Sigmoid colon (tissue), 7 donors: Measurements from ENCODE around the gene DDX39A. TPM values are rescaled to one million over a fixed set of nuclear protein-coding genes. Genes with fewer than 3 reads are reported as not detected.
"Not testable (repeated sequence)": the region's sequence is repeated elsewhere in the genome, so short reads cannot be mapped to it uniquely, and the experiment has no call there.

Experiments
- DNase-seq: peaks from one replicate; pipeline ENCODE4 v3.0.0-alpha.2; 2019
- H3K27ac ChIP-seq, 4 donors: fragments of 200-600 bp; sonication (generic); one replicate each; pipeline ENCODE4 v1.5.1; 2016 to 2019; ENCODE audit warnings: mild to moderate bottlenecking in 1 of 4
- H3K27me3 ChIP-seq, 3 donors: fragments of 200-600 bp; sonication (generic); one replicate each; pipeline ENCODE4 v1.5.1; 2019; ENCODE audit warnings: mild to moderate bottlenecking in 1 of 3
- H3K36me3 ChIP-seq, 4 donors: fragments of 200-600 bp; sonication (generic); one replicate each; pipeline ENCODE4 v1.5.1; 2016 to 2019
- H3K4me1 ChIP-seq, 4 donors: fragments of 200-600 bp; sonication (generic); one replicate each; pipeline ENCODE4 v1.5.1; 2017 to 2019
- H3K4me3 ChIP-seq, 4 donors: fragments of 200-600 bp; sonication (generic); one replicate each; pipeline ENCODE4 v1.5.1; 2017 to 2019; ENCODE audit warnings: mild to moderate bottlenecking in 2 of 4, moderate library complexity in 1 of 4
- H3K9me3 ChIP-seq, 4 donors: fragments of 200-600 bp in 3 of 4; sonication (generic) in 3 of 4; one replicate each; pipeline versions ENCODE4 v1.5.1 to v1.6.1; 2013 to 2019
- EP300 ChIP-seq, 4 donors: sonication (generic); formaldehyde crosslinking; IDR thresholded peaks; one replicate each; pipeline ENCODE4 v1.6.1; 2017; ENCODE audit warnings: antibody characterized with exemption in 4 of 4
- POLR2A ChIP-seq, 2 donors: fragments of 450-650 bp; IDR thresholded peaks; one replicate each; pipeline ENCODE4 v1.6.1; 2016; ENCODE audit warnings: antibody characterized with exemption in 2 of 2, mild to moderate bottlenecking in 2 of 2, moderate library complexity in 2 of 2
- POLR2AphosphoS5 ChIP-seq, 4 donors: sonication (generic); formaldehyde crosslinking; IDR thresholded peaks; one replicate each; pipeline ENCODE4 v1.6.1; 2017; ENCODE audit warnings: antibody characterized with exemption in 4 of 4
- WGBS, 2 donors: extraction: QIAGEN DNeasy Blood & Tissue Kit; methylation state at CpG; one replicate each; pipeline ENCODE4 v1.1.7; 2013; 5-methylcytosine and 5-hydroxymethylcytosine counted together
- intact Hi-C: fragments of 100-400 bp; cut with DNase I; formaldehyde crosslinking; loops from one replicate; pipeline ENCODE4 v1.15.1; 2023
- polyA plus RNA-seq, 3 donors: library from polyadenylated mRNA; stranded (reverse); fragments of 200-250 nt; gene quantifications; one replicate each; pipeline ENCODE4 v1.2.3, GENCODE V29; 2013
- total RNA-seq, 4 donors: library from RNA; depleted of rRNA; stranded (reverse); fragments of >200 nt; gene quantifications; one replicate each; pipeline ENCODE4 v1.1.0, GENCODE V29; 2016
- TF ChIP-seq, protein P1 (sequence below), 4 experiments: fragments of 450-650 bp in 3 of 4; fragments of 200-600 bp in 1 of 4; IDR thresholded peaks; one replicate each; pipeline ENCODE4 v1.5.1; 2016 to 2019; ENCODE audit warnings: antibody characterized with exemption in 4 of 4, mild to moderate bottlenecking in 3 of 4, moderate library complexity in 2 of 4
- donor health status: healthy with polysubstance abuse.
- donor health status: Bipolar disorder and iron deficiency.
- donor health status: healthy.

DDX39A gene
- total and polyA plus RNA-seq, 7 donors, result 37.8 to 161 (median 43.6) TPM

DNA sequence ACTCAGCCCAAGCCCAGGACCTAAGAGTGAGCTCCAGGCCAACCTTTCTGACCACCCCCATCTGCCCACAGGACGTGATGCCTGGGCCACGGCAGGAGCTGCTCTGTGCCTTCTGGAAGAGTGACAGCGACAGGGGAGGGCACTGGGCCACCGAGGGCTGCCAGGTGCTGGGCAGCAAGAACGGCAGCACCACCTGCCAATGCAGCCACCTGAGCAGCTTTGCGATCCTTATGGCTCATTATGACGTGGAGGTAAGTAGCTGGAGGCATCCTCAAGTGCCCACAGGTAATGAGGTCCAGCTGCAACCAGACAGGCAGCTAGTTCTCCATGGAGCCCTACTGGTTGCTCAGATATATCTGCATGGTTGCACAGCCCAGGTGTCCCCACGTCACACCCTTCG, 14.8 kb downstream of the DDX39A start:
- intact Hi-C loops, result loop anchor here (10.0 kb wide), 1 partner anchor 200 kb away; the partner anchor contains the start of gene ADGRL1
- DNase-seq, result no peak
- Histone ChIP-seq H3K36me3 (peaks cover 26 to 71% (median 45%) of the 10 kb centered on the region in 4 donors), H3K27me3 (no peaks in the 10 kb centered on the region), H3K4me1 (peaks cover 0 to 16% (median 9%) of the 10 kb centered on the region in 4 donors), H3K9me3 (no peaks in the 10 kb centered on the region), H3K4me3 (no peak overlapping the region), H3K27ac (no peak overlapping the region)
- TF ChIP-seq EP300 (IDR thresholded peaks at IDR 0.05) (no peak), POLR2AphosphoS5 (IDR thresholded peaks at IDR 0.05) (no peak), POLR2A (IDR thresholded peaks at IDR 0.05) (no peak)
- TF ChIP-seq, protein P1, sequence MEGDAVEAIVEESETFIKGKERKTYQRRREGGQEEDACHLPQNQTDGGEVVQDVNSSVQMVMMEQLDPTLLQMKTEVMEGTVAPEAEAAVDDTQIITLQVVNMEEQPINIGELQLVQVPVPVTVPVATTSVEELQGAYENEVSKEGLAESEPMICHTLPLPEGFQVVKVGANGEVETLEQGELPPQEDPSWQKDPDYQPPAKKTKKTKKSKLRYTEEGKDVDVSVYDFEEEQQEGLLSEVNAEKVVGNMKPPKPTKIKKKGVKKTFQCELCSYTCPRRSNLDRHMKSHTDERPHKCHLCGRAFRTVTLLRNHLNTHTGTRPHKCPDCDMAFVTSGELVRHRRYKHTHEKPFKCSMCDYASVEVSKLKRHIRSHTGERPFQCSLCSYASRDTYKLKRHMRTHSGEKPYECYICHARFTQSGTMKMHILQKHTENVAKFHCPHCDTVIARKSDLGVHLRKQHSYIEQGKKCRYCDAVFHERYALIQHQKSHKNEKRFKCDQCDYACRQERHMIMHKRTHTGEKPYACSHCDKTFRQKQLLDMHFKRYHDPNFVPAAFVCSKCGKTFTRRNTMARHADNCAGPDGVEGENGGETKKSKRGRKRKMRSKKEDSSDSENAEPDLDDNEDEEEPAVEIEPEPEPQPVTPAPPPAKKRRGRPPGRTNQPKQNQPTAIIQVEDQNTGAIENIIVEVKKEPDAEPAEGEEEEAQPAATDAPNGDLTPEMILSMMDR (IDR thresholded peaks at IDR 0.05), result no peak
- WGBS, 2 donors, result 80 to 88% methylated on average over 9 of the region's 9 CpGs

DNA sequence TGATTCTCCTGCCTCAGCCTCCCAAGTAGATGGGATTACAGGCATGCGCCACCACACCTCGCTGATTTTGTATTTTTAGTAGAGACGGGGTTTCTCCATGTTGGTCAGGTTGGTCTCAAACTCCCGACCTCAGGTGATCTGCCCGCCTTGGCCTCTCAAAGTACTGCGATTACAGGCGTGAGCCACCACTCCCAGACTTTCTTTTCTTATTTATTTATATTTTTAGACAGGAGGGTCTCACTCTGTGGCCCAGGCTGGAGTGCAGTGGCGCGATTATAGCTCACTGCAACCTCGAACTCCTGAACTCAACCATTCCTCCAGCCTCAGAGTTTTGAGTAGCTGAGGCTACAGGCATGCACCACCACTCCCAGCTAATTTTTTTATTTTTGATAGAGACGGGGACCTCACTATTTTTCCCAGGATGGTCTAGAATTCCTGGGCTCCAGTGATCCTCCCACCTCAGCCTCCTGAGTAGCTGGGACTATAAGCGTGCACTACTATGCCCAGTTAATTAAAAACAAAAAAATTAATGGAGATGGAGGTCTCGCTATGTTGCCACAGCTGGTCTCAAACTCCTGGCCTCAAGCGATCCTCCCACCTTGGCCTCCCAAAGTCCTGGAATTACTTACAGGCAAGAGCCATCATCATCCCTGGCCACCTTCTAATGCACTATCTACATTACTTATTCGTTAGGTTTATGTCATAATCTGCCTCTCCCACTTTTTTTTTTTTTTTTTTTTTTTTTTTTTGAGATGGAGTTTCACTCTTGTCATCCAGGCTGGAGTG, 15.8 kb downstream of the DDX39A start:
- intact Hi-C loops, result loop anchor here (10.0 kb wide), 1 partner anchor 199 kb away; the partner anchor contains the start of gene ADGRL1
- WGBS, 2 donors, result 94% methylated on average over 15 of the region's 15 CpGs

DNA sequence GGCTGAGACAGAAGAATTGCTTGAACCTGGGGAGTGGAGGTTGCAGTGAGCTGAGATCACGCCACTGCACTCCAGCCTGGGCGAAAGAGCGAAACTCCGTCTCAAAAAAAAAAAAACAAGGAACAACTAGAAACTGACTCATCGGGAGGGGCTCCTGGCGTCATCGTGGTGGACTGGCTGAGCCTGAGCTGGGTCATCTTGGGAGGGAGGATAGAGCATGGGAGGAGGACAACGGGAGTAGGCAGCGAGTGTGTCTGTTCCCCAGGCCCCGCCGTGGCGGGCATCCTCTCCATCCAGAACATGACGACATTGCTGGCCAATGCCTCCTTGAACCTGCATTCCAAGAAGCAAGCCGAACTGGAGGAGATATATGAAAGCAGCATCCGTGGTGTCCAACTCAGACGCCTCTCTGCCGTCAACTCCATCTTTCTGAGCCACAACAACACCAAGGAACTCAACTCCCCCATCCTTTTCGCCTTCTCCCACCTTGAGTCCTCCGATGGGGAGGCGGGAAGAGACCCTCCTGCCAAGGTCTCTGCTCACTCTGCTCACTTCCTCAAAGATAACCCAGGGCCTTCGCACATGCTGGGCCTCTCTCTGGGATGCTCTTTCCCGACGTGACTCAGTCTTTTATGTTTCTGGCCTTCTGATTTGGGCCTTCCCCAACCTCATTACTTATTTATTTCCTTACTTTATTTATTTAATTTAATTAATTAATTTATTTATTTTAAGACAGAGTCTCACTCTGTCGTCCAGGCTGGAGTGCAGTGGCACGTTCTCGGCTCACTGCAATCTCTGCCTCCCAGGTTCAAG, 16.6 kb downstream of the DDX39A start:
- H3K4me3 ChIP-seq, result no peak overlapping the region
- no peaks in the 10 kb centered on the region for H3K27me3 ChIP-seq
- peaks cover 10 to 58% (median 30%) of the 10 kb centered on the region in 4 donors for H3K36me3 ChIP-seq
- TF ChIP-seq, protein P1 (IDR thresholded peaks at IDR 0.05), result no peak
- TF ChIP-seq POLR2AphosphoS5 (IDR thresholded peaks at IDR 0.05), result no peak
- TF ChIP-seq POLR2A (IDR thresholded peaks at IDR 0.05), result no peak
- no peak for TF ChIP-seq EP300 (IDR thresholded peaks at IDR 0.05)
- peaks cover 0 to 16% (median 9%) of the 10 kb centered on the region in 4 donors for H3K4me1 ChIP-seq
- DNase-seq, result peak; percentile 73
- 84 to 87% methylated on average over 26 of the region's 26 CpGs for WGBS, 2 donors
- H3K27ac ChIP-seq, result peak overlapping the region in 3 of 4 donors; percentile 27 to 49 (median 40)
- no peaks in the 10 kb centered on the region for H3K9me3 ChIP-seq
- intact Hi-C loops, result loop anchor here (10.0 kb wide), 1 partner anchor 198 kb away; the partner anchor contains the start of gene ADGRL1

More for the DNA sequence above, 15.8 kb downstream of the DDX39A start:
- not testable (repeated sequence) for H3K27ac ChIP-seq, H3K9me3 ChIP-seq, H3K4me3 ChIP-seq, H3K27me3 ChIP-seq, DNase-seq
- Histone ChIP-seq H3K4me1 (peaks cover 0 to 16% (median 9%) of the 10 kb centered on the region in 4 donors), H3K36me3 (peaks cover 18 to 66% (median 36%) of the 10 kb centered on the region in 4 donors)

DNA sequence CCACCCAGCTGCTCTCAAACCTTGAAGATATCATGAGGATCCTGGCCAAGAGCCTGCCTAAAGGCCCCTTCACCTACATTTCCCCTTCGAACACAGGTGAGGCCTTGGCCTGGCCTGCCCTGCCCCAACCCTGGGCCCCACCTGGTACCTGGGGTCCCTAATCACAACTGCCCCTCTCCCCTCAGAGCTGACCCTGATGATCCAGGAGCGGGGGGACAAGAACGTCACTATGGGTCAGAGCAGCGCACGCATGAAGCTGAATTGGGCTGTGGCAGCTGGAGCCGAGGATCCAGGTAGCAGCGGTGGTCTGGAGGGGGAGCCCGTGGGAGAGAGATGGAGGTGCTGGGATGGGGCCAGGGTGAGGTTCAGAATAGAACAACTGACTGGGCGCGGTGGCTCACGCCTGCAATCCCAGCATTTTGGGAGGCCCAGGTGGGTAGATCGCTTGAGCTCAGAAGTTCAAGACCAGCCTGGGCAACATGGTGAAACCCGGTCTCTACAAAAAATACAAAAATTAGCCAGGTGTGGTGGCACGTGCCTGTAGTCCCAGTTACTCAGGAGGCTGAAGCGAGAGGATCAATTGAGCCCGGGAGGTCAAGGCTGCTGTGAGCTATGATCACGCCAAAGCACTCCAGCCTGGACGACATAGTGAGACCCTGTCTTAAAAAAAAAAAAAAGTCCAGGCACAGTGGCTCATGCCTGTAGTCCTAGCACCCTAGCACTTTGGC, 17.5 kb downstream of the DDX39A start:
- DNase-seq, result peak; percentile 56
- Histone ChIP-seq H3K36me3 (peaks cover under 1 to 48% (median 23%) of the 10 kb centered on the region in 4 donors), H3K27ac (peak overlapping the region in 3 of 4 donors; percentile 27 to 49 (median 40)), H3K9me3 (no peaks in the 10 kb centered on the region), H3K4me3 (no peak overlapping the region), H3K4me1 (peaks cover 0 to 13% (median 7%) of the 10 kb centered on the region in 4 donors), H3K27me3 (no peaks in the 10 kb centered on the region)
- TF ChIP-seq, protein P1 (IDR thresholded peaks at IDR 0.05), result no peak
- TF ChIP-seq POLR2A (IDR thresholded peaks at IDR 0.05), result no peak
- TF ChIP-seq POLR2AphosphoS5 (IDR thresholded peaks at IDR 0.05), result no peak
- TF ChIP-seq EP300 (IDR thresholded peaks at IDR 0.05), result no peak
- intact Hi-C loops, result loop anchor here (10.0 kb wide), 1 partner anchor 197 kb away; the partner anchor contains the start of gene ADGRL1
- 93 to 95% methylated on average over 18 of the region's 18 CpGs for WGBS, 2 donors
